SK-N-SH treated with all-trans-retinoic acid at 6 μM for 48 hours (cell line): ENCODE data around the gene DEPDC4.

Experiments used
- ATAC-seq: fragments of 200-7000 bp; cut with Tn5 transposase; 3 replicates; pipeline ENCODE4 v1.9.1; 2020; ENCODE audit warnings: mild to moderate bottlenecking, moderate library complexity
- ARNTL ChIP-seq: fragments of 450-650 bp; formaldehyde crosslinking; IDR thresholded peaks from 2 replicates; pipeline ENCODE4 v1.5.0; 2020; ENCODE audit warnings: low read depth, mild to moderate bottlenecking, moderate library complexity, borderline replicate concordance
- BACH2 ChIP-seq: fragments of 250-450 bp; sonication (Bioruptor Pico); IDR thresholded peaks from 2 replicates; pipeline ENCODE4 v1.9.0; 2021; ENCODE audit warnings: mild to moderate bottlenecking, borderline replicate concordance
- CSDC2 ChIP-seq: fragments of 250-450 bp; sonication (Bioruptor Pico); IDR thresholded peaks from 2 replicates; pipeline ENCODE4 v1.5.0; 2020; ENCODE audit warnings: mild to moderate bottlenecking, moderate library complexity
- CSRNP3 ChIP-seq: fragments of 250-450 bp; sonication (Bioruptor Pico); IDR thresholded peaks from 2 replicates; pipeline ENCODE4 v1.5.1; 2021; ENCODE audit warnings: mild to moderate bottlenecking, moderate library complexity
- ESRRG ChIP-seq: fragments of 250-450 bp; sonication (Bioruptor Pico); IDR thresholded peaks from 2 replicates; pipeline ENCODE4 v1.6.1; 2021; ENCODE audit warnings: mild to moderate bottlenecking
- GLIS3 ChIP-seq: fragments of 250-450 bp; sonication (Bioruptor Pico); IDR thresholded peaks from 2 replicates; pipeline ENCODE4 v1.5.0; 2020; ENCODE audit warnings: mild to moderate bottlenecking, moderate library complexity
- ISL1 ChIP-seq: fragments of 250-450 bp; sonication (Bioruptor Pico); IDR thresholded peaks from 2 replicates; pipeline ENCODE4 v2.1.2; 2022; ENCODE audit warnings: mild to moderate bottlenecking, moderate library complexity
- OSR1 ChIP-seq: fragments of 250-450 bp; sonication (Bioruptor Pico); IDR thresholded peaks from 2 replicates; pipeline ENCODE4 v1.8.0; 2022; ENCODE audit warnings: moderate library complexity, mild to moderate bottlenecking, inconsistent platforms
- PATZ1 ChIP-seq: fragments of 250-450 bp; sonication (Bioruptor Pico); IDR thresholded peaks from 2 replicates; pipeline ENCODE4 v1.8.0; 2020; ENCODE audit warnings: mild to moderate bottlenecking, moderate library complexity, borderline replicate concordance
- POU6F1 ChIP-seq: fragments of 250-450 bp; sonication (Bioruptor Pico); IDR thresholded peaks from 2 replicates; pipeline ENCODE4 v1.8.0; 2021; ENCODE audit warnings: low read depth, mild to moderate bottlenecking, moderate library complexity, borderline replicate concordance
- PPARA ChIP-seq: fragments of 250-450 bp; sonication (Bioruptor Pico); IDR thresholded peaks from 2 replicates; pipeline ENCODE4 v1.5.0; 2020; ENCODE audit warnings: mild to moderate bottlenecking, borderline replicate concordance
- RARB ChIP-seq: fragments of 250-450 bp; sonication (Bioruptor Pico); IDR thresholded peaks from 2 replicates; pipeline ENCODE4 v1.8.0; 2021; ENCODE audit warnings: mild to moderate bottlenecking, moderate library complexity
- TCF4 ChIP-seq: fragments of 250-450 bp; sonication (Bioruptor Pico); IDR thresholded peaks from 2 replicates; pipeline ENCODE4 v1.8.0; 2021; ENCODE audit warnings: mild to moderate bottlenecking, moderate library complexity, borderline replicate concordance
- TOX ChIP-seq: fragments of 250-450 bp; sonication (Bioruptor Pico); IDR thresholded peaks from 2 replicates; pipeline ENCODE4 v1.8.0; 2021; ENCODE audit warnings: mild to moderate bottlenecking, moderate library complexity, borderline replicate concordance
- ZFP3 ChIP-seq: fragments of 250-450 bp; sonication (Bioruptor Pico); IDR thresholded peaks from 2 replicates; pipeline ENCODE4 v1.5.0; 2020; ENCODE audit warnings: mild to moderate bottlenecking, moderate library complexity
- ZFP30 ChIP-seq: fragments of 450-650 bp; formaldehyde crosslinking; IDR thresholded peaks from 2 replicates; pipeline ENCODE4 v1.5.0; 2022; ENCODE audit warnings: mild to moderate bottlenecking, moderate library complexity
- ZNF565 ChIP-seq: fragments of 450-650 bp; formaldehyde crosslinking; conservative IDR thresholded peaks from 2 replicates; pipeline ENCODE4 v1.5.0; 2020; ENCODE audit warnings: low read depth, mild to moderate bottlenecking, moderate library complexity
- ZNF70 ChIP-seq: fragments of 450-650 bp; formaldehyde crosslinking; IDR thresholded peaks from 2 replicates; pipeline ENCODE4 v1.5.0; 2020; ENCODE audit warnings: mild to moderate bottlenecking, moderate library complexity
- ZNF8 ChIP-seq: fragments of 450-650 bp; formaldehyde crosslinking; IDR thresholded peaks from 2 replicates; pipeline ENCODE4 v1.5.0; 2020; ENCODE audit warnings: mild to moderate bottlenecking, moderate library complexity
- TF ChIP-seq, protein P1 (sequence below): fragments of 250-450 bp; sonication (Bioruptor Pico); IDR thresholded peaks from 2 replicates; pipeline ENCODE4 v1.5.1; 2020; ENCODE audit warnings: low read depth, mild to moderate bottlenecking, moderate library complexity
- TF ChIP-seq, protein P2 (sequence below): fragments of 250-450 bp; sonication (Bioruptor Pico); IDR thresholded peaks from 2 replicates; pipeline ENCODE4 v1.5.0; 2020; ENCODE audit warnings: mild to moderate bottlenecking, moderate library complexity

The DEPDC4 gene

DNA sequence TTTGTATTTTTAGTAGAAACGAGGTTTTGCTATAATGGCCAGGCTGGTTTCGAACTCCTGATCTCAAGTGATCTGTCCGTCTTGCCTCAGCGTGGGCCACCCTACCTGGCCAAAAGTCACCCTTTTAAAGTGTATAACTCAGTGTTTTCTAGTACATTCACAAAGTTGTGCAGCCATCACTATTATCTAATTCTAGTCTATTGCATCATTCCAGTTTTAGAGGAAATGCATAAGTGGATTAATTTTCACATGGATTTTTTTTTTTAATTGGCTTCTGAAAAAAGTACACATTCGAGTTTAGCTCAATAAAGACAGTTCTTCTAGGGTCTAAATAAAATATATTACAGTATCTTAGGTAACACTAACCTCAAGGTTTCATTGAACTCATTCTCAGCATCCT, 3.7 kb downstream of the DEPDC4 start:
- no peak for ATAC-seq
- TF ChIP-seq PPARA (CRISPR knock-in tag) (no peak), ZNF8 (CRISPR knock-in tag) (no peak), TCF4 (CRISPR knock-in tag) (no peak), CSDC2 (CRISPR knock-in tag) (no peak), ZNF565 (CRISPR knock-in tag) (no peak), ARNTL (CRISPR knock-in tag) (no peak), ESRRG (CRISPR knock-in tag) (no peak)

DNA sequence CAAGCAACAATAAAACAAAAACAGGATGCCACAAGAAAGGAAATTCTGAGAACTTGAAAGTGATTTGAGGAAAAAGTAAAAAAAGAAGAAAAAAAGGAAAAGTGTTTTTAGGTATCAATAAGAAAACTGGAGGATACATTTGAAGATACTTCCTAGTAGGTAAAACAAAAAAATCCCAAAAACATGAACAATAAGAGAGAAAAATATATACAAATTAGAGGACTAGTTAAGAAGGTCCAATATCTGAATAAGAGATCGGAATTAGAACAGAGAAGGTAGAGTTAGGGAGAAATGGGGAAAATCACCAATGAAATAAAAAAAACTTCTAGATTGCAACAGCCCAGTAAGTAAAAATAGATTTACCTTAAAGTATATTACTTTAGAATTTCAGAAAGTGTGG, 8.8 kb downstream of the DEPDC4 start:
- no peak for ATAC-seq
- TF ChIP-seq OSR1 (CRISPR knock-in tag) = no peak
- TF ChIP-seq CSRNP3 (CRISPR knock-in tag) = no peak
- no peak for TF ChIP-seq GLIS3 (CRISPR knock-in tag)
- TF ChIP-seq, all 23 proteins: peak for 0

DNA sequence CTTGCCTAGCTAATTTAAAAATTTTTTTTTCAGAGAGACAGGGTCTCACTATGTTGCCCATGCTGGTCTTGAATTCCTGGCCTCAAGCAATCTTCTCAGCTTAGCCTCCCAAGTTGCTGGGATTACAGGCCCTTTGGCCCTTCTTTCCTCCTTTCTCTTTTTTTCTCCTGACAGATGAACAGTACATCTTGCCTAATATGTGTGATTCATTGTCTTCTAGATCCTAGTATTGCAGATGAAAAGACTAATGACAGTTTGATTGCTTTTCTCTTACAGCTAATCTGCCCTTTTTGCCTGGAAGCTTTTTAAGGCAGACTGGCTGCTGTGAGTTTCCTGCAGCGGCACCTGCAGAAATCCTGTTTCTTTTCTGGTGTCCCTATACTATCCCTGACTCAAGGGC, 12.0 kb downstream of the DEPDC4 start:
- TF ChIP-seq CSDC2 (CRISPR knock-in tag) (no peak), TCF4 (CRISPR knock-in tag) (no peak), RARB (CRISPR knock-in tag) (no peak), BACH2 (CRISPR knock-in tag) (no peak), ZNF565 (CRISPR knock-in tag) (no peak), TOX (CRISPR knock-in tag) (no peak), POU6F1 (CRISPR knock-in tag) (no peak), ESRRG (CRISPR knock-in tag) (no peak), ZNF70 (CRISPR knock-in tag) (no peak), GLIS3 (CRISPR knock-in tag) (no peak), PPARA (CRISPR knock-in tag) (no peak), ZFP30 (no peak), PATZ1 (CRISPR knock-in tag) (no peak), ARNTL (CRISPR knock-in tag) (no peak)
- TF ChIP-seq, protein P1, sequence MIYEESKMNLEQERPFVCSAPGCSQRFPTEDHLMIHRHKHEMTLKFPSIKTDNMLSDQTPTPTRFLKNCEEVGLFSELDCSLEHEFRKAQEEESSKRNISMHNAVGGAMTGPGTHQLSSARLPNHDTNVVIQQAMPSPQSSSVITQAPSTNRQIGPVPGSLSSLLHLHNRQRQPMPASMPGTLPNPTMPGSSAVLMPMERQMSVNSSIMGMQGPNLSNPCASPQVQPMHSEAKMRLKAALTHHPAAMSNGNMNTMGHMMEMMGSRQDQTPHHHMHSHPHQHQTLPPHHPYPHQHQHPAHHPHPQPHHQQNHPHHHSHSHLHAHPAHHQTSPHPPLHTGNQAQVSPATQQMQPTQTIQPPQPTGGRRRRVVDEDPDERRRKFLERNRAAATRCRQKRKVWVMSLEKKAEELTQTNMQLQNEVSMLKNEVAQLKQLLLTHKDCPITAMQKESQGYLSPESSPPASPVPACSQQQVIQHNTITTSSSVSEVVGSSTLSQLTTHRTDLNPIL = no peak
- TF ChIP-seq, all 23 proteins: peak for 0
- ATAC-seq = no peak

DNA sequence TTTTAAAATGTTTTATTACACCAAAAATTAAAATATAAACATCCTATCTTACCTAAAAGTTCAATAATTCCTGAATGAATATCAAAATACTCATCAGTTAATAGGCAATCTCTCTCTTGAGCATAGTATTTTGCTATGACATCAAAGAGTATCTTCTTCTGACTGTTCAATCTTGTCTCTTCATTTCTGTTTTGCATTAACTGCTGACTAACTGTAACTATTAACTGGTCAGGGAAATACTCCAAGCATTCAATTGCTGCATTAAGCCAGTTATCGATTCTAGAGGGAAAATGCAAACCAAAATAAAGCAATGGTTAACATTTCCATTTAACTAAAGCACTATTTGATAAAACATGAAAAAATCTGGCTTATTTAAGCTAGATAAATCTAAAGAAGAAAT, 13.4 kb downstream of the DEPDC4 start:
- TF ChIP-seq ISL1 (CRISPR knock-in tag) (no peak), PPARA (CRISPR knock-in tag) (no peak), ZNF8 (CRISPR knock-in tag) (no peak), ZFP30 (no peak), ARNTL (CRISPR knock-in tag) (no peak), POU6F1 (CRISPR knock-in tag) (no peak), ZFP3 (CRISPR knock-in tag) (no peak), RARB (CRISPR knock-in tag) (no peak), BACH2 (CRISPR knock-in tag) (no peak), TOX (CRISPR knock-in tag) (no peak), CSRNP3 (CRISPR knock-in tag) (no peak), TCF4 (CRISPR knock-in tag) (no peak), OSR1 (CRISPR knock-in tag) (no peak), CSDC2 (CRISPR knock-in tag) (no peak)
- TF ChIP-seq, protein P2, sequence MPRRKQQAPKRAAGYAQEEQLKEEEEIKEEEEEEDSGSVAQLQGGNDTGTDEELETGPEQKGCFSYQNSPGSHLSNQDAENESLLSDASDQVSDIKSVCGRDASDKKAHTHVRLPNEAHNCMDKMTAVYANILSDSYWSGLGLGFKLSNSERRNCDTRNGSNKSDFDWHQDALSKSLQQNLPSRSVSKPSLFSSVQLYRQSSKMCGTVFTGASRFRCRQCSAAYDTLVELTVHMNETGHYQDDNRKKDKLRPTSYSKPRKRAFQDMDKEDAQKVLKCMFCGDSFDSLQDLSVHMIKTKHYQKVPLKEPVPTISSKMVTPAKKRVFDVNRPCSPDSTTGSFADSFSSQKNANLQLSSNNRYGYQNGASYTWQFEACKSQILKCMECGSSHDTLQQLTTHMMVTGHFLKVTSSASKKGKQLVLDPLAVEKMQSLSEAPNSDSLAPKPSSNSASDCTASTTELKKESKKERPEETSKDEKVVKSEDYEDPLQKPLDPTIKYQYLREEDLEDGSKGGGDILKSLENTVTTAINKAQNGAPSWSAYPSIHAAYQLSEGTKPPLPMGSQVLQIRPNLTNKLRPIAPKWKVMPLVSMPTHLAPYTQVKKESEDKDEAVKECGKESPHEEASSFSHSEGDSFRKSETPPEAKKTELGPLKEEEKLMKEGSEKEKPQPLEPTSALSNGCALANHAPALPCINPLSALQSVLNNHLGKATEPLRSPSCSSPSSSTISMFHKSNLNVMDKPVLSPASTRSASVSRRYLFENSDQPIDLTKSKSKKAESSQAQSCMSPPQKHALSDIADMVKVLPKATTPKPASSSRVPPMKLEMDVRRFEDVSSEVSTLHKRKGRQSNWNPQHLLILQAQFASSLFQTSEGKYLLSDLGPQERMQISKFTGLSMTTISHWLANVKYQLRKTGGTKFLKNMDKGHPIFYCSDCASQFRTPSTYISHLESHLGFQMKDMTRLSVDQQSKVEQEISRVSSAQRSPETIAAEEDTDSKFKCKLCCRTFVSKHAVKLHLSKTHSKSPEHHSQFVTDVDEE (CRISPR knock-in tag) = no peak

More for the DNA sequence above, 13.4 kb downstream of the DEPDC4 start:
- no peak for ATAC-seq
